Spleen (tissue), 7 donors: ENCODE data around the gene DPPA5.

Source experiments
- POLR2A ChIP-seq, 3 donors: fragments of 450-650 bp; IDR thresholded peaks; one replicate each; pipeline ENCODE4 v1.5.1; 2017; ENCODE audit warnings: antibody characterized with exemption in 3 of 3, mild to moderate bottlenecking in 1 of 3
- POLR2AphosphoS5 ChIP-seq, 3 donors: sonication (generic); formaldehyde crosslinking; IDR thresholded peaks; one replicate each; pipeline ENCODE4 v1.5.1; 2017; ENCODE audit warnings: antibody characterized with exemption in 3 of 3
- TF ChIP-seq, protein P1 (sequence below), 11 experiments: fragments of 200-600 bp in 7 of 11; fragments of 450-650 bp in 4 of 11; sonication (generic) in 4 of 11; IDR thresholded peaks in 8 of 11; conservative IDR thresholded peaks in 3 of 11; 1 replicate in 7 of 11; 2 replicates in 4 of 11; pipeline versions ENCODE4 v1.4.0 to v1.8.0; 2016 to 2021; ENCODE audit warnings: antibody characterized with exemption in 11 of 11, inconsistent platforms in 4 of 11, mild to moderate bottlenecking in 1 of 11
- donor health status: DM: no; HTN: no; CAD: no; lungs with moderate emphysema.
- donor health status: DM: no; HTN: no; CAD: no.
- donor health status: DM: no; HTN: no; CAD: no.

DNA sequence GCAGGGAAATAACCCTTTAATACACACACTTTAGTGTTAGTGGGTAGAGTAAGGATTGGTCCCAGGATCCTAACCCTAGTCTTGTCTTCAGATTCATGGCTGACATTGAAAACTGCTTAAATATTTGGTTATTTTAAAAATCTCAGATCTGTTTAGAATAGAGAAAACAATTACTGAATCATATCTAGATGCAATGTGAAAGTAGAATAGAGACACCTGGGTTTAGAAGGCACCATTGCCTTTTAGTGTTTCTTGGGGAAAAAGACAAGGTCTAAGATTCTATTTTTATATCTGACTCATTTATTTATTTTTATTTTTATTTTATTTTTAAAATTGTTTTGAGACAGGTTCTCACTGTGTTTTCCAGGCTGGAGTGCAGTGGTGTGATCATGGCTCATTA is 46.6 kb upstream of the DPPA5 start:
- TF ChIP-seq POLR2A (IDR thresholded peaks at IDR 0.05) (no peak), POLR2AphosphoS5 (IDR thresholded peaks at IDR 0.05) (no peak)
- TF ChIP-seq, protein P1, sequence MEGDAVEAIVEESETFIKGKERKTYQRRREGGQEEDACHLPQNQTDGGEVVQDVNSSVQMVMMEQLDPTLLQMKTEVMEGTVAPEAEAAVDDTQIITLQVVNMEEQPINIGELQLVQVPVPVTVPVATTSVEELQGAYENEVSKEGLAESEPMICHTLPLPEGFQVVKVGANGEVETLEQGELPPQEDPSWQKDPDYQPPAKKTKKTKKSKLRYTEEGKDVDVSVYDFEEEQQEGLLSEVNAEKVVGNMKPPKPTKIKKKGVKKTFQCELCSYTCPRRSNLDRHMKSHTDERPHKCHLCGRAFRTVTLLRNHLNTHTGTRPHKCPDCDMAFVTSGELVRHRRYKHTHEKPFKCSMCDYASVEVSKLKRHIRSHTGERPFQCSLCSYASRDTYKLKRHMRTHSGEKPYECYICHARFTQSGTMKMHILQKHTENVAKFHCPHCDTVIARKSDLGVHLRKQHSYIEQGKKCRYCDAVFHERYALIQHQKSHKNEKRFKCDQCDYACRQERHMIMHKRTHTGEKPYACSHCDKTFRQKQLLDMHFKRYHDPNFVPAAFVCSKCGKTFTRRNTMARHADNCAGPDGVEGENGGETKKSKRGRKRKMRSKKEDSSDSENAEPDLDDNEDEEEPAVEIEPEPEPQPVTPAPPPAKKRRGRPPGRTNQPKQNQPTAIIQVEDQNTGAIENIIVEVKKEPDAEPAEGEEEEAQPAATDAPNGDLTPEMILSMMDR (IDR thresholded peaks at IDR 0.05 in 8 of 11, conservative IDR thresholded peaks at IDR 0.05 in 3 of 11) = no peak
